Testis (tissue), 3 donors: ENCODE results near the gene ADAMTS16. TPM values are rescaled to one million over a fixed set of nuclear protein-coding genes. Genes with fewer than 3 reads are reported as not detected.

Experiments
- DNase-seq: peaks from one replicate; pipeline ENCODE4 v3.0.0-alpha.2; 2019
- H3K27ac ChIP-seq, 2 donors: fragments of 200-600 bp; sonication (generic); one replicate each; pipeline ENCODE4 v1.5.1; 2019
- H3K27me3 ChIP-seq: fragments of 200-600 bp; sonication (generic); one replicate; pipeline ENCODE4 v1.5.1; 2019
- H3K36me3 ChIP-seq: fragments of 200-600 bp; sonication (generic); one replicate; pipeline ENCODE4 v1.5.1; 2017; ENCODE audit warnings: low read depth; ENCODE audit errors: missing control alignments
- H3K4me1 ChIP-seq: fragments of 200-600 bp; sonication (generic); one replicate; pipeline ENCODE4 v1.5.1; 2019
- H3K4me3 ChIP-seq, 2 donors: fragments of 200-600 bp; sonication (generic); one replicate each; pipeline ENCODE4 v1.5.1; 2017 to 2019
- H3K9me3 ChIP-seq: fragments of 200-600 bp; sonication (generic); one replicate; pipeline ENCODE4 v1.5.1; 2017
- CTCF ChIP-seq, 3 experiments: fragments of 450-650 bp in 2 of 3; fragments of 200-600 bp in 1 of 3; sonication (generic) in 1 of 3; IDR thresholded peaks; one replicate each; pipeline ENCODE4 v1.5.1; 2016 to 2019; ENCODE audit warnings: antibody characterized with exemption in 3 of 3, mild to moderate bottlenecking in 2 of 3, moderate library complexity in 1 of 3
- POLR2A ChIP-seq: fragments of 450-650 bp; IDR thresholded peaks from one replicate; pipeline ENCODE4 v1.6.1; 2017; ENCODE audit warnings: antibody characterized with exemption, mild to moderate bottlenecking, moderate library complexity
- WGBS, 2 donors: methylation state at CpG; one replicate each; pipeline ENCODE4 v1.1.5; 2018; 5-methylcytosine and 5-hydroxymethylcytosine counted together
- intact Hi-C: fragments of 100-400 bp; cut with DNase I; formaldehyde crosslinking; loops from one replicate; pipeline ENCODE4 v1.15.1; 2023; ENCODE audit warnings: low total_unique reads
- polyA plus RNA-seq: library from polyadenylated mRNA; stranded (reverse); fragments of 350-450 nt; fragmentation: Illumina TruSeq; extraction: RNeasy Lipid Tissue Mini Kit (QIAGEN cat#74804); gene quantifications from one replicate; pipeline ENCODE4 v1.2.3, GENCODE V29; 2014; ENCODE audit warnings: low read depth, low replicate concordance; ENCODE audit not compliant: insufficient read depth
- total RNA-seq, 2 donors: library from RNA; depleted of rRNA; stranded (reverse); fragments of >200 nt; gene quantifications; one replicate each; pipeline ENCODE4 v1.2.3, GENCODE V29; 2016

Gene ADAMTS16
- total and polyA plus RNA-seq, 3 donors from 2014 or later = 0.16 to 4.7 (median 0.37) TPM

GRCh38 chr5:5124231-5124630, 15.9 kb upstream of the ADAMTS16 start:
- no peak overlapping the region for H3K27ac ChIP-seq
- intact Hi-C loops = no loop called here
- H3K9me3 ChIP-seq = no peaks in the 10 kb centered on the region
- 33 to 41% methylated on average over 3 of the region's 3 CpGs for WGBS, 2 donors
- no peaks in the 10 kb centered on the region for H3K36me3 ChIP-seq
- no peak for TF ChIP-seq CTCF (IDR thresholded peaks at IDR 0.05)
- no peak for TF ChIP-seq POLR2A
- no peaks in the 10 kb centered on the region for H3K4me1 ChIP-seq
- H3K4me3 ChIP-seq = no peak overlapping the region
- H3K27me3 ChIP-seq = no peaks in the 10 kb centered on the region
- no peak for DNase-seq

GRCh38 chr5:5126444-5126843, 13.7 kb upstream of the ADAMTS16 start:
- no peak for DNase-seq
- intact Hi-C loops = no loop called here
- H3K4me3 ChIP-seq = no peak overlapping the region
- H3K9me3 ChIP-seq = no peaks in the 10 kb centered on the region
- H3K4me1 ChIP-seq = no peaks in the 10 kb centered on the region
- H3K27me3 ChIP-seq = no peaks in the 10 kb centered on the region
- TF ChIP-seq POLR2A (no peak), CTCF (IDR thresholded peaks at IDR 0.05) (no peak)
- no peak overlapping the region for H3K27ac ChIP-seq
- H3K36me3 ChIP-seq = no peaks in the 10 kb centered on the region
- WGBS, 2 donors = 37 to 48% methylated on average over 7 of the region's 7 CpGs

- intact Hi-C loops = no loop called here
- H3K27me3 ChIP-seq = no peaks in the 10 kb centered on the region
- no peak for DNase-seq
- WGBS, 2 donors = 42 to 64% methylated on average over 8 of the region's 8 CpGs
- no peak for TF ChIP-seq CTCF (IDR thresholded peaks at IDR 0.05)
- no peak for TF ChIP-seq POLR2A
- H3K27ac ChIP-seq = no peak overlapping the region
- H3K9me3 ChIP-seq = no peaks in the 10 kb centered on the region
- no peaks in the 10 kb centered on the region for H3K4me1 ChIP-seq
- no peaks in the 10 kb centered on the region for H3K36me3 ChIP-seq
- H3K4me3 ChIP-seq = no peak overlapping the region
Measured at GRCh38 chr5:5128766-5129165, 11.4 kb upstream of the ADAMTS16 start.

- H3K36me3 ChIP-seq = no peaks in the 10 kb centered on the region
- intact Hi-C loops = loop anchor here (10.0 kb wide), 1 partner anchor 283 kb away; no protein-coding TSS in a partner anchor
- H3K27ac ChIP-seq = no peak overlapping the region
- no peak for DNase-seq
- no peaks in the 10 kb centered on the region for H3K27me3 ChIP-seq
- H3K9me3 ChIP-seq = no peaks in the 10 kb centered on the region
- H3K4me1 ChIP-seq = no peaks in the 10 kb centered on the region
- TF ChIP-seq CTCF (IDR thresholded peaks at IDR 0.05) = no peak
- no peak for TF ChIP-seq POLR2A
- 89% methylated on average over 10 of the region's 10 CpGs for WGBS, 2 donors
- H3K4me3 ChIP-seq = no peak overlapping the region
Measured at GRCh38 chr5:5132234-5132633, 7.9 kb upstream of the ADAMTS16 start.

GRCh38 chr5:5132693-5133295, 7.3 kb upstream of the ADAMTS16 start:
- Histone ChIP-seq H3K36me3 (no peaks in the 10 kb centered on the region), H3K4me3 (no peak overlapping the region), H3K27ac (no peak overlapping the region), H3K4me1 (no peaks in the 10 kb centered on the region), H3K27me3 (no peaks in the 10 kb centered on the region), H3K9me3 (no peaks in the 10 kb centered on the region)
- TF ChIP-seq POLR2A (no peak), CTCF (IDR thresholded peaks at IDR 0.05) (no peak)
- DNase-seq = no peak
- intact Hi-C loops = loop anchor here (10.0 kb wide), 1 partner anchor 282 kb away; no protein-coding TSS in a partner anchor
- 78 to 86% methylated on average over 13 to 15 of the region's 15 CpGs for WGBS, 2 donors
